ENCODE data around the gene NES.

Gene NES

DNA sequence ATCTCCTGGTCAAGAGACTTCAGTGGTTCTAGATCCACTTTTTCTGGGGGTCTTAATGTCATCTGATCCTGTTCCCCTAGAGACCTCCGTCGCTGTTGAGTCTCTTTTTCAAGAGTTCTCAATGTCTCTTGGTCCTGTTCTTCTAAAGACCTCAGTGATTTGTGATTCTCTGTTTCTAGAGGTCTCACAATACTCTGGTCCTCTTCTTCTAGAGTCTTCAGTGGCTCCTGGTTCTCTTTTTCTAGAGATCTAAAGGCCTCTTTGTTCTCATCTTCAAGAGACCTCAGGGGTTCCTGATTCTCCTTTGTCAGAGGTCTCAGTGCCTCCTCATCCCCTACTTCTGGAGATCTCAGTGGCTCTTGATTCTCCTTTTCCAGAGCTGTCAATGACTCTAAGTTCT is 5.4 kb downstream of the NES start:
- no peak overlapping the region for H3K27ac ChIP-seq (ENCODE audit: extremely low read depth, low read depth, low read length)
- ChIA-PET CTCF (interaction anchor here (12.6 to 21.1 kb wide), 2 partner anchors 10 to 19 kb away, joined by 162 to 564 read pairs; no protein-coding TSS in a partner anchor), POLR2A (no interaction called here)
- peaks cover 0 to 16% of the 10 kb centered on the region in 2 experiments; a peak in 1 of 3 replicates for H3K36me3 ChIP-seq (ENCODE audit: control insufficient read depth in 2 of 2, insufficient read depth in 1 of 2, low read length in 2 of 2)
- TF ChIP-seq ZNF660 (tag by site-specific recombination; IDR thresholded peaks at IDR 0.05) (no peak), ZNF354C (tag by site-specific recombination; IDR thresholded peaks at IDR 0.05; ENCODE audit: borderline replicate concordance, low read depth) (no peak), ZNF768 (tag by site-specific recombination; IDR thresholded peaks at IDR 0.05) (no peak)
- TF ChIP-seq, protein P1, sequence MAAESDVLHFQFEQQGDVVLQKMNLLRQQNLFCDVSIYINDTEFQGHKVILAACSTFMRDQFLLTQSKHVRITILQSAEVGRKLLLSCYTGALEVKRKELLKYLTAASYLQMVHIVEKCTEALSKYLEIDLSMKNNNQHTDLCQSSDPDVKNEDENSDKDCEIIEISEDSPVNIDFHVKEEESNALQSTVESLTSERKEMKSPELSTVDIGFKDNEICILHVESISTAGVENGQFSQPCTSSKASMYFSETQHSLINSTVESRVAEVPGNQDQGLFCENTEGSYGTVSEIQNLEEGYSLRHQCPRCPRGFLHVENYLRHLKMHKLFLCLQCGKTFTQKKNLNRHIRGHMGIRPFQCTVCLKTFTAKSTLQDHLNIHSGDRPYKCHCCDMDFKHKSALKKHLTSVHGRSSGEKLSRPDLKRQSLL (tag by site-specific recombination; IDR thresholded peaks at IDR 0.05): 0 out of 2 replicates have a peak, but pooled peaks have one; percentile 22
- H3K4me3 ChIP-seq (ENCODE audit: low read depth, low read length): no peak overlapping the region
- no peaks in the 10 kb centered on the region for H3K9me3 ChIP-seq (ENCODE audit: control insufficient read depth, insufficient read depth, low read depth, low read length)
- no peaks in the 10 kb centered on the region for H3K4me1 ChIP-seq (ENCODE audit: control insufficient read depth, insufficient read depth, low read length)

DNA sequence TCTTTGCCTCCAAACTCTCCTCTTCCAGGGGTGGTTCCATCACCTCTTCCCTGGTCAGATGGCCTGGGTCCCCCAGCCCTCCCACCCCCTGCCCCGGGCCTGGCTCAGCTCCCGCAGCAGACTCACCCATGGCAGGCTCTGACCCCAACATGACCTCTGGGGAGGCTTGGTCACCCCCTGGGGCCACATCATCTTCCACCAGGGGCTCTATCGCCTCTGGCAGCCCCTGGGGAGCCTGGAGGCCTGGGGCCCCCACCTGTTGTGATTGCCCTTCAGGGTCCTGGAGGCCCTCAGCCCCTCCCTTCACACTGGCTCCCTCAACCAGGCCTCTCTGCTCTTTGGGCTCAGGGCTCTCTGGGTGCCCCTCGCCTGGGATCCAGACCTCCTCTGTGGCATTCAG is 6.4 kb downstream of the NES start:
- no peaks in the 10 kb centered on the region for H3K9me3 ChIP-seq (ENCODE audit: control insufficient read depth, insufficient read depth, low read depth, low read length)
- CTCF ChIA-PET: interaction anchor here (1.9 to 12.6 kb wide), 2 partner anchors 11 to 20 kb away, joined by 4 to 162 read pairs; no protein-coding TSS in a partner anchor
- peaks cover 0 to 16% of the 10 kb centered on the region in 2 experiments; a peak in 1 of 3 replicates for H3K36me3 ChIP-seq (ENCODE audit: control insufficient read depth in 2 of 2, insufficient read depth in 1 of 2, low read length in 2 of 2)
- no peak for TF ChIP-seq ZNF391 (tag by site-specific recombination; IDR thresholded peaks at IDR 0.05; ENCODE audit: borderline replicate concordance, low read depth)
- TF ChIP-seq ZIC2 (tag by site-specific recombination; IDR thresholded peaks at IDR 0.05): peak; percentile 53; the same call in 1 of the 2 replicates
- TF ChIP-seq, protein P2, sequence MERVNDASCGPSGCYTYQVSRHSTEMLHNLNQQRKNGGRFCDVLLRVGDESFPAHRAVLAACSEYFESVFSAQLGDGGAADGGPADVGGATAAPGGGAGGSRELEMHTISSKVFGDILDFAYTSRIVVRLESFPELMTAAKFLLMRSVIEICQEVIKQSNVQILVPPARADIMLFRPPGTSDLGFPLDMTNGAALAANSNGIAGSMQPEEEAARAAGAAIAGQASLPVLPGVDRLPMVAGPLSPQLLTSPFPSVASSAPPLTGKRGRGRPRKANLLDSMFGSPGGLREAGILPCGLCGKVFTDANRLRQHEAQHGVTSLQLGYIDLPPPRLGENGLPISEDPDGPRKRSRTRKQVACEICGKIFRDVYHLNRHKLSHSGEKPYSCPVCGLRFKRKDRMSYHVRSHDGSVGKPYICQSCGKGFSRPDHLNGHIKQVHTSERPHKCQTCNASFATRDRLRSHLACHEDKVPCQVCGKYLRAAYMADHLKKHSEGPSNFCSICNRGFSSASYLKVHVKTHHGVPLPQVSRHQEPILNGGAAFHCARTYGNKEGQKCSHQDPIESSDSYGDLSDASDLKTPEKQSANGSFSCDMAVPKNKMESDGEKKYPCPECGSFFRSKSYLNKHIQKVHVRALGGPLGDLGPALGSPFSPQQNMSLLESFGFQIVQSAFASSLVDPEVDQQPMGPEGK (tag by site-specific recombination; IDR thresholded peaks at IDR 0.05): no peak
- TF ChIP-seq SCRT2 (tag by site-specific recombination; IDR thresholded peaks at IDR 0.05): peak; percentile 34; the same call in 1 of the 2 replicates
- H3K4me1 ChIP-seq (ENCODE audit: control insufficient read depth, insufficient read depth, low read length): no peaks in the 10 kb centered on the region
- POLR2A ChIA-PET: interaction anchor here (1.2 kb wide), 1 partner anchor 10 kb away, joined by 4 read pairs; no protein-coding TSS in a partner anchor
- no peak overlapping the region for H3K27ac ChIP-seq (ENCODE audit: extremely low read depth, low read depth, low read length)
- H3K4me3 ChIP-seq (ENCODE audit: low read depth, low read length): no peak overlapping the region

DNA sequence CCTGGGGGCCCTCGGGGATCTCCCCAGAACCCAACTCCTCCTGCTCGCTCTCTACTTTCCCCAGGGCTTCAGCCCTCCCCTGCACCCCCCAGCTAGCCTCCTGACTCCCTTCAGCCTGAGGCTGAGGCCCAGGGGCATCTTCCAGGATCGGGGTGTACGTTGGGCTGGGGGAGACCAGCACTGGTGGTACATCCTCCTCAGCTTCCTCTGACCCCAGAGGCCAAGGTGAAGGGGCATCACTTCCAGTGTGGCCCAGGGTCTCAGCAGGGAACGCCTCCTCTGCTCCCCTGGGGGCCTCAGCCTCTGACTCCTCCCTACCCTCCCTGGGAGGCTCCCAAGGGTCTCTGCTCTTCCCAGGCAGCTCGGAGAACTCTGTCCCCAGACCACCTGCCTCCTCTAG is 6.8 kb downstream of the NES start:
- CTCF ChIA-PET: interaction anchor here (0.6 to 12.6 kb wide), 4 partner anchors 9 to 43 kb away, joined by 3 to 162 read pairs (median 4); no protein-coding TSS in a partner anchor
- Histone ChIP-seq H3K4me1 (ENCODE audit: control insufficient read depth, insufficient read depth, low read length) (no peaks in the 10 kb centered on the region), H3K36me3 (ENCODE audit: control insufficient read depth in 2 of 2, insufficient read depth in 1 of 2, low read length in 2 of 2) (peaks cover 0 to 16% of the 10 kb centered on the region in 2 experiments; a peak in 1 of 3 replicates), H3K4me3 (ENCODE audit: low read depth, low read length) (no peak overlapping the region), H3K27ac (ENCODE audit: extremely low read depth, low read depth, low read length) (no peak overlapping the region), H3K9me3 (ENCODE audit: control insufficient read depth, insufficient read depth, low read depth, low read length) (no peaks in the 10 kb centered on the region)
- no peak for TF ChIP-seq ZNF514 (tag by site-specific recombination; IDR thresholded peaks at IDR 0.05)
- peak; percentile 89 for TF ChIP-seq GLIS1 (tag by site-specific recombination; IDR thresholded peaks at IDR 0.05)
- peak; percentile 28; the same call in 1 of the 2 replicates for TF ChIP-seq GLIS2 (tag by site-specific recombination; IDR thresholded peaks at IDR 0.05)
- TF ChIP-seq ZNF184 (tag by site-specific recombination; IDR thresholded peaks at IDR 0.05): no peak
- no peak for TF ChIP-seq ZNF350 (tag by site-specific recombination; IDR thresholded peaks at IDR 0.05)
- no peak for TF ChIP-seq EGR2 (tag by site-specific recombination; IDR thresholded peaks at IDR 0.05; ENCODE audit: low read depth)
- POLR2A ChIA-PET: interaction anchor here (1.2 kb wide), 1 partner anchor 9 kb away, joined by 4 read pairs; no protein-coding TSS in a partner anchor

DNA sequence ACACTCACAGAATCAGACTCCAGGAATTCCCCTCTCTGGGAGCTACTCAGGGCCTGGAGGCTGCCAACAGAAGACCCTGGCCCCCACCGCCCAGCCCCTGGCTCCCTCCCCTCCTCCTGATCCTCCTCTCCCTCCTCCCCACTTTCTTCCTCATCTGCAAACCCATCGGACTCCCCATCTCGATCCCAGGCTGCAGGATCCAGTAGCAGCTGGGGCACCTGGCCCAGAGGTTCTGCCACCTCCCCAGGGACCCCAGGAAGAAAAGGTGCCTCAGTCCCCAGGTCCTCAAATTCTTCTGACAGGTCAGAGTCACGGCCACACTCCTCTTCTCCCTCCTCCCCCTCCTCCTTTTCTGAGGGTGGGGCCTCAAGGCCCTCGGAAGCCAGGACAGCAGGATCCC is 7.4 kb downstream of the NES start:
- CTCF ChIA-PET: interaction anchor here (0.6 to 1.9 kb wide), 4 partner anchors 9 to 42 kb away, joined by 3 to 4 read pairs (median 4); no protein-coding TSS in a partner anchor
- Histone ChIP-seq H3K27ac (ENCODE audit: extremely low read depth, low read depth, low read length) (no peak overlapping the region), H3K9me3 (ENCODE audit: control insufficient read depth, insufficient read depth, low read depth, low read length) (no peaks in the 10 kb centered on the region), H3K36me3 (ENCODE audit: control insufficient read depth in 2 of 2, insufficient read depth in 1 of 2, low read length in 2 of 2) (peaks cover 0 to 13% of the 10 kb centered on the region in 2 experiments; a peak in 1 of 3 replicates), H3K4me1 (ENCODE audit: control insufficient read depth, insufficient read depth, low read length) (0 out of 2 replicates have a peak, but pooled peaks cover under 1% of the 10 kb centered on the region), H3K4me3 (ENCODE audit: low read depth, low read length) (no peak overlapping the region)
- POLR2A ChIA-PET: interaction anchor here (1.2 kb wide), 1 partner anchor 9 kb away, joined by 4 read pairs; no protein-coding TSS in a partner anchor
- no peak for TF ChIP-seq ZNF302 (tag by site-specific recombination; IDR thresholded peaks at IDR 0.05; ENCODE audit: low read depth)
- TF ChIP-seq ZNF768 (tag by site-specific recombination; IDR thresholded peaks at IDR 0.05): no peak
- no peak for TF ChIP-seq TCF7L2 (IDR thresholded peaks at IDR 0.05; ENCODE audit: borderline replicate concordance, low read depth, low read length)
- TF ChIP-seq, protein P3, sequence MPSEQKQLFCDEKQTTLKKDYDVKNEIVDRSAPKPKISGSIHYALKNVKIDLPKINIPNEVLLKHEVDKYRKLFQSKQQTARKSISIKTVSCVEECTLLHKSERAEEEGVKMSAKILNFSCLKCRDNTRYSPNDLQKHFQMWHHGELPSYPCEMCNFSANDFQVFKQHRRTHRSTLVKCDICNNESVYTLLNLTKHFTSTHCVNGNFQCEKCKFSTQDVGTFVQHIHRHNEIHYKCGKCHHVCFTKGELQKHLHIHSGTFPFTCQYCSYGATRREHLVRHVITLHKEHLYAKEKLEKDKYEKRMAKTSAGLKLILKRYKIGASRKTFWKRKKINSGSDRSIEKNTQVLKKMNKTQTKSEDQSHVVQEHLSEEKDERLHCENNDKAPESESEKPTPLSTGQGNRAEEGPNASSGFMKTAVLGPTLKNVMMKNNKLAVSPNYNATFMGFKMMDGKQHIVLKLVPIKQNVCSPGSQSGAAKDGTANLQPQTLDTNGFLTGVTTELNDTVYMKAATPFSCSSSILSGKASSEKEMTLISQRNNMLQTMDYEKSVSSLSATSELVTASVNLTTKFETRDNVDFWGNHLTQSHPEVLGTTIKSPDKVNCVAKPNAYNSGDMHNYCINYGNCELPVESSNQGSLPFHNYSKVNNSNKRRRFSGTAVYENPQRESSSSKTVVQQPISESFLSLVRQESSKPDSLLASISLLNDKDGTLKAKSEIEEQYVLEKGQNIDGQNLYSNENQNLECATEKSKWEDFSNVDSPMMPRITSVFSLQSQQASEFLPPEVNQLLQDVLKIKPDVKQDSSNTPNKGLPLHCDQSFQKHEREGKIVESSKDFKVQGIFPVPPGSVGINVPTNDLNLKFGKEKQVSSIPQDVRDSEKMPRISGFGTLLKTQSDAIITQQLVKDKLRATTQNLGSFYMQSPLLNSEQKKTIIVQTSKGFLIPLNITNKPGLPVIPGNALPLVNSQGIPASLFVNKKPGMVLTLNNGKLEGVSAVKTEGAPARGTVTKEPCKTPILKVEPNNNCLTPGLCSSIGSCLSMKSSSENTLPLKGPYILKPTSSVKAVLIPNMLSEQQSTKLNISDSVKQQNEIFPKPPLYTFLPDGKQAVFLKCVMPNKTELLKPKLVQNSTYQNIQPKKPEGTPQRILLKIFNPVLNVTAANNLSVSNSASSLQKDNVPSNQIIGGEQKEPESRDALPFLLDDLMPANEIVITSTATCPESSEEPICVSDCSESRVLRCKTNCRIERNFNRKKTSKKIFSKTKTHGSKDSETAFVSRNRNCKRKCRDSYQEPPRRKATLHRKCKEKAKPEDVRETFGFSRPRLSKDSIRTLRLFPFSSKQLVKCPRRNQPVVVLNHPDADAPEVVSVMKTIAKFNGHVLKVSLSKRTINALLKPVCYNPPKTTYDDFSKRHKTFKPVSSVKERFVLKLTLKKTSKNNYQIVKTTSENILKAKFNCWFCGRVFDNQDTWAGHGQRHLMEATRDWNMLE (tag by site-specific recombination; conservative IDR thresholded peaks at IDR 0.05; ENCODE audit: low read depth): no peak
- no peak for TF ChIP-seq ZNF791 (tag by site-specific recombination; IDR thresholded peaks at IDR 0.05)

All from HEK293 (cell line).